HG03108 (cell line): ENCODE measurements around the gene ZNF281.
"Not testable (repeated sequence)": the region's sequence is repeated elsewhere in the genome, so short reads cannot be mapped to it uniquely, and the experiment has no call there.

Experiments
- ATAC-seq: cut with Tn5 transposase; IDR thresholded peaks from one replicate; pipeline ENCODE4 v1.9.1; 2021; ENCODE audit warnings: moderate library complexity; ENCODE audit not compliant: unreplicated experiment

ZNF281 gene, protein sequence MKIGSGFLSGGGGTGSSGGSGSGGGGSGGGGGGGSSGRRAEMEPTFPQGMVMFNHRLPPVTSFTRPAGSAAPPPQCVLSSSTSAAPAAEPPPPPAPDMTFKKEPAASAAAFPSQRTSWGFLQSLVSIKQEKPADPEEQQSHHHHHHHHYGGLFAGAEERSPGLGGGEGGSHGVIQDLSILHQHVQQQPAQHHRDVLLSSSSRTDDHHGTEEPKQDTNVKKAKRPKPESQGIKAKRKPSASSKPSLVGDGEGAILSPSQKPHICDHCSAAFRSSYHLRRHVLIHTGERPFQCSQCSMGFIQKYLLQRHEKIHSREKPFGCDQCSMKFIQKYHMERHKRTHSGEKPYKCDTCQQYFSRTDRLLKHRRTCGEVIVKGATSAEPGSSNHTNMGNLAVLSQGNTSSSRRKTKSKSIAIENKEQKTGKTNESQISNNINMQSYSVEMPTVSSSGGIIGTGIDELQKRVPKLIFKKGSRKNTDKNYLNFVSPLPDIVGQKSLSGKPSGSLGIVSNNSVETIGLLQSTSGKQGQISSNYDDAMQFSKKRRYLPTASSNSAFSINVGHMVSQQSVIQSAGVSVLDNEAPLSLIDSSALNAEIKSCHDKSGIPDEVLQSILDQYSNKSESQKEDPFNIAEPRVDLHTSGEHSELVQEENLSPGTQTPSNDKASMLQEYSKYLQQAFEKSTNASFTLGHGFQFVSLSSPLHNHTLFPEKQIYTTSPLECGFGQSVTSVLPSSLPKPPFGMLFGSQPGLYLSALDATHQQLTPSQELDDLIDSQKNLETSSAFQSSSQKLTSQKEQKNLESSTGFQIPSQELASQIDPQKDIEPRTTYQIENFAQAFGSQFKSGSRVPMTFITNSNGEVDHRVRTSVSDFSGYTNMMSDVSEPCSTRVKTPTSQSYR

DNA sequence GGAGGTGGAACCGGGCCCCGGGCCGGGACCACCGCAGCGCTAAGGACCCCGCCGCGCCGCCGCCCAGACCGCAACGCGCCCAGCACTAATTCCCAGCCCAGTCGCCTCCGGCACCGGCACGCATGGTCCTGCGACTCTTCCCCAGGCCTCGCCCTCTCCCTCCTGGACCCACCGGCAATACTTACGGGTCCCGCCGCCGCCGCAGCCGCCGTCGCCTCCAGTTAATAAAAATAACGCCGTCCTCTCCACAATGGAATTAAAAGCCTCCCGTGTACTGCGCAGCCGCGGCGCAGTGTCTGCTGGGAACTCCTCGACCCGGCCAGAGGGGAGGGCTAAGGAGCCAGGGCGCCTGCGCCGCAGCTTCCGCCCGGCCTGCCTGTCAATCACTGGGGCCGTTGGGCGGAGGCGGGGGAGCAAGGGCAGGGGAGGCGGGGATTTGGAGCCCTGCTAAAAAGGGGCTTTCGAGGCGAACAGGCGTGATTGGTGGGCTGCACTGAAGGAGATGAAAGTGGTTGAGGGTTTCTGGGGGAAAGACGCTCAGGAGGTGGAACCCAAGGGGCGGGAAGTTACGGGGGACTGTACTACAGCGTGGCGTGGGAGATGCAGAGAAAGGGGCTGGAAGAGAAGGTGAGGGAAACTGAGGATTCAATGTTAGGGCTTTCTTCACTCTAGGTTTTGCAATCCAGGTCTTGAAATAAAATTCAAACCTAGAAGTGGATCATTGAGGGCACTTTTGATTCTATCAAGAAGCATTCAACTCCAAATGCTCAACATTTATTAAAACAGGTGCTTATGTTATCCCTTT is at the start of gene ZNF281:
Gene ZNF281, minus strand, starts transcription at position 276 of the 805 bp plus-strand sequence. CDS start 331 bp downstream, outside the sequence.
- peak; percentile 95 for ATAC-seq

DNA sequence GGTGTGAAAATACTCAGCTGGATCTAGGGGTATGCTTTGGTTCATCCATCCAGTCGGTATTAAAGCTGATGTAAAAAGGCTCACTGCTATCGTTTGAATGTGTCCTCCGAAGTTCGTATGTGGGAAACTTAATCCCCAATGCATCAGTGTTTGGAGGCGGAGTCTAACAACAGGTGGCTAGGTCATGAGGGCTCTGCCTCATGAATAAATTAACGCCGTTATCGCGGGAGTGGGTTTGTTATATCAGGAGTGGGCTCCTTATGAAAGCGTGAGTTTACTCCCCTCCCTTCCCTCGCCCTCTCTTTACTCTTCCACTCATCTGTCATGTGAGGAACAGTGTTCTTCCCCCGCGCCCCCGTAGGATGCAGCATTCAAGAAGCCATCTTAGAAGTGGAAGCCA is 48.9 kb upstream of the ZNF281 start:
- ATAC-seq, result no peak

DNA sequence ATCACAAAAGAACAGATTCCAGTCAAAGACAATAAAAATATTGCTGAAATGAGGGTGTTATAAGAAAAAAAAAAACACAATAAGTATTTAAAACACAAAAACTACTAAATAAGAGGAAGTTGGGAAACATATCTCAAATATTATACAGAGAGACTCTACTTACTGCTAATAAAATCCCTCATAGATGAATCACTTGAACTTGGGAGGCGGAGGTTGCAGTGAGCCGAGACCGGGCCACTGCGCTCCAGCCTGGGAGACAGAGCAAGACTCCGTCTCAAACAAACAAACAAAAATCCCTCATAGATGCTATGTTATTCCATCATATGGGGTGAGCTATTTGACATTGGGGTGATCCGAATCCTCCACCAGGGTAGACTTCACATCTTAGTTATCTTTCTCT is 48.0 kb upstream of the ZNF281 start:
- no peak for ATAC-seq

DNA sequence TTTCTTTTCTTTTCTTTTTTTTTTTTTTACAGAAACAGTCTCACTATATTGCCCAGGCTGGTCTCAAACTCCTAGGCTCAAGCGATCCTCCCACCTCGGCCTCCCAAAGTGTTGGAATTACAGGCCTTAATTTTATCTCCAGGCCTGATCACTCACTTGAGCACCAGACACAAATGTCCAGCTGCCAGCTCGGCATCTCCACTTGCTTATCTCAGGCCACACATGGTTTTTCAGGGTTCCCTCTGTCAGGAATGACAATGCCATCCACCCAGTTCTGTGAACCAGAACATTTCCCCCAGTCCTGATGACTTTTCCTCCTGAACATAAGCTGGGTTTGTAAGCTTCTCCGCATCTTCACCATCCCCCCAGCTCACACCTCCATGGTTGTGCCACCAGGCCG is 44.6 kb upstream of the ZNF281 start:
- ATAC-seq, result no peak

DNA sequence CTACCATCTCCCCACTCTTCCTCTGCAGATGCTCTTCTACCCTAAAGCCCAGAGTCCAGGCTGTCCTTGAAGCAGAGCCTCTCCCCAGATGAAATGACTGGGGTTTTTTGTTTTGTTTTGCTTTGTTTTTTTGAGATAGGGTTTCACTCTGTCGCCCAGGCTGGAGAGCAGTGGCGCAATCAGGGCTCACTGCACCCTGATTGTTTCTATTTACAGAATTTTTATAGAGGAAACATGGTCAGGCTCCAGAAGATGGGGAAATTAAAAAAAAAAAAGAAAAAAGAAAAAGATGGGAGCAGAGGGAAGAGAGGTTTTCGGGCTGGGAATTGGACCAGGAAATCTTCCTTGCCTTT is 43.7 kb upstream of the ZNF281 start:
- no peak for ATAC-seq

DNA sequence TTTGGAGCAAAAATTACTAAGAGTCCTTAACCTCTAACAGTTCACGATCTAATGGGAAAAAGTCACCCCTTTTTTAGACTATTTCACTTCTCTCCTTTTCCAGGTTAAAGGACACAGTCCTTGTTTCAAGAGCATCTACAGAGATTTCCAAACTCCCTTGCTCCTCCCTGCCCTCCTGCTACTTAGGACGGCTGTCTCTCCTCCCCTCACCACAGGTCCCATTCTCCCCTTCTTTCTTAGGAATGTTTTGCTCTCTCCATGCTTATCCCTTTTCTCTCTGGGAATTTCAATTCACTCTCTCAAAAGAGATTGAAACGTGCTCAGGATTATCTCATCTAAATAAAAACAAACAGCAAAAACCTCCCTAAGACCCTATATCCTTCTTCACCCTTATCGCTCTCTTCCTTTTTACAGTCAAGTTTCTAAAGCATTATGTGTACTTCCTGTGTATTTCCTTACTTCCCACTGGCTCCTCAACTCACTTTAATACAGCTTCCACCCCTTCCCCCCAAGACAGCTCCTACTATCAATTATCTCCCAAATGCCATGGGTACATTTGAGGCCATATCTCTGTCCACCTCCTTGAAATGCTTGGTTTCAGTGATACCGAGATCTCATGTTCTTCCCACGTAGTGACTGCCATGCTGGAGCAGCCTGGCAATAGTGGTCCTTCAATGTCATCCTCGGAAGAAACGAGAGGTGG is 43.2 kb upstream of the ZNF281 start:
- no peak for ATAC-seq

DNA sequence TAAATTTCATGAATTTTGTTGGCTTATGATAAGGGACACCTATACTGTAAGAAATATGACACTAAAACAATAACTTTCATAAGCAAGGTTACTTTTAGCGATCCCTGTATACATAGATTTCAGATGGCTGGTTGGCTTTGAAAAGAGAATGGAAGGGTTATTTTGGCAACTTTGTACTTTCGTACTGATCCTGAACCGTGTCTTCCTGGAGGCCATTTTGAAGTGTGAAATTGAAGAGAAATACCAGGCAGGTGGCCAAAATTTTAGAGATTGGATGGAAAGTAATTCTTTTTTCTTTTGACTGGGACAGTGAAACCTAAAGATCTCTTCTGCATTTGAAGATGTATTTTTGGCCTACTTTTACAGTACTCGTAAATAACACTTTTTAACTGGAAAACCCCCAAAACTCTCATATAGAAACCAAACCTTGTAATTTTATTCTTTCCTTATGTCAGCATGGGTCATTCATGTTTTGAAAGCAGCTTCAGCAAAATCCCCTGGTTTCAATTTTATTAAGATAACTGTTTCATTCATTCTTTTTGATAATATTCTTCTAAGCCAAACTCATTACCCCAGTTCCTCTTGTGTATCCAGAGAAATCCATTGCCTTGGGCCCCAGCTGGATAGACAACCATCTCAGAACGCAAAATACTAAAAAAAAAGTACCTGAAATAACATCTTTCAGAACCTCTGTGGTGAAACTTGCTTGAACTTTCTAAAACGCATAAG is 38.4 kb upstream of the ZNF281 start:
- ATAC-seq, result peak; percentile 92

DNA sequence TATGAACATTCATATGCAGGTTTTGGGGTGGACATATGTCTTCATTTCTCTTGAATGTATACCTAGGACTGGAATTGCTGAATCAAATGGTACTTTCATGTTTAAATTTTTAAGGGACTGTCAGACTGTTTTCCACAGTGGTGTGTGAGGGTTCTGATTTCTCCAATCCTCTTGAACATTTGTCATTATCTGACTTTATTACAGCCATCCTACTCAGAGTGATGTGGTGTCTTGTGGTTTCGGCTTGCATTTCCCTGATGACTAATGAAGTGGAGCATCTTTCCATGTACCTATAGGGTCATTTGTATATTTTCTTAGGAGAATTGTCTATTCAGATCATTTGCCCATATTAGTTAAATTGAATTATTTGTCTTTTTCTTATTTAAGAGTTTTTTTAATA is 35.4 kb upstream of the ZNF281 start:
- no peak for ATAC-seq

DNA sequence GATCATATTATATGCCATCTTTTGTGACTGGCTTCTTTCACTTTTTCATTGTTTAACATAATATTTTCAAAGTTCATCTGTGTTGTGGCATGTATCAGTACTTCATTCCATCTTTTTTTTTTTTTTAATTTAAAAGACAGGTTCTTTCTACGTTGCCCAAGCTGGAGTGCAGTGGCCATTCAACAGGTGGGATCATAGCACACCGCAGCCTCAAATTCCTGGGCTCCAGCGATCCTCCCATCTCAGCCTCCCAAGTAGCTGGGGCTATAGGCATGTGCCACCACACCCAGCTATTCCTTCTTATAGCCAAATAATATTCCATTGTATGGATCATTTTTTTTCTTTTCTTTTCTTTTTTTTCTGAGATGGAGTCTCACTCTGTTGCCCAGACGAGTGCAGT is 34.6 kb upstream of the ZNF281 start:
- ATAC-seq, result no peak

DNA sequence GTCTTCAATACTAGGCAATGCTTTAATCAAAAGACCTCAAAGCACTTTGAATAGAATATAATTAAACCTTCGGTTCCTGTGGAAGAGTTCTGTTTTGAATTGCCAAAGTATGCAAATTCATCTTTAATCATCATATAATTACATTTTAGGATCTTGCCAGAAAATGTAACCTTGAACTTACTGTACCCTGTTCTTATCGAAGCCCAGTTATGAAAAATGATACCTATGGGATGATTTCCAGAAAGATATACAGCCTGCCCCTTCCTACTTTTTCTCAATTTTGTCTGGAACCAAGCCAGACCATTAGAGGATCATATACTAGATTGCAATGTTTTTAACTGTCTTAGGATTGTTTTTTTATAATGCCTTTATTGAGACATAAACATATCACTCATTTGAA is 34.0 kb upstream of the ZNF281 start:
- ATAC-seq, result no peak

DNA sequence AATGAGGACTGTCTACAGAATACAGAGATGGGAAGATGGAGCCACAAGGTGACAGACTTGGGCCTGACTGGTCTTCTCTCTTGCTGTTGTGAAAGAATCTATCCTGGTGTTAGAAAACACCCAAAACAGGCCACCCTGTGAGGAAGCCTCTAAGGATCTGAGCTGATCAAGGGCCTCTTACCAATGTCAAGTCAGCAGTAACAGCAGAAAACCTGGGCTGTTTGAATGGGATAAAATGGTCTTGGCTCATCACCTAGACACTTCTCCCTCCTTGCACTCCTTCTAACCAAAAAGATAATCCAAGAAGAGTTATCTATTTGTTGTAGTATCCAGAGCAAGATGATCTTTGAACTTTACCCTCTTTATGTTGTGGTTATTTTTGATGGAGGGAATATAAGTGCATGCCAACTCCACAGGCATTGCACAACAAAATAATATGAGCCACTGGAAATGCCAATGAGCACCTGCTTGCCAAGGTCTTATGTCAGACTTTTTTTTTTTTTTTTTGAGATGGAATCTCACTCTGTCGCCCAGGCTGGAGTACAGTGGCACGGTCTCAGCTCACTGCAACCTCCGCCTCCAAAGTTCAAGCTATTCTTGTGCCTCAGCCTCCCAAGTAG is 32.8 kb upstream of the ZNF281 start:
- ATAC-seq, result no peak

DNA sequence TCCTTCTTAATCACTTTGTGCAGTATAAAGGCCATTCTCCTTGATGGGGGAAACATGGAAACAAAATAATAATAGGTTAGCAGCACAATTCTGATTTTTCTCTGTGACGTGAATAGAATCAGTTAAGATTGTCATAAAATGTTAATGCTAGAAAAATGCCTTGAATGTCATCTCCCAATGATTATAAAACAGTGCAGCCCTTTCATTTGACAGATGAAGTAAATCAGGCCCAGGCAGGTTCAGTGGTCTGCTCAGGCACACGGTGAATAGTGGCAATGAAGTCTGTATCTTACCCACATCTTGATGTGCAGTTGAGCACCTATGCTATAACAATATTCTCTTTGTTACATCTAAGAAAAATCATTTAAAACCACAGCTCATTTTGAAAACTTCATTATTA is 32.2 kb upstream of the ZNF281 start:
- ATAC-seq, result no peak

DNA sequence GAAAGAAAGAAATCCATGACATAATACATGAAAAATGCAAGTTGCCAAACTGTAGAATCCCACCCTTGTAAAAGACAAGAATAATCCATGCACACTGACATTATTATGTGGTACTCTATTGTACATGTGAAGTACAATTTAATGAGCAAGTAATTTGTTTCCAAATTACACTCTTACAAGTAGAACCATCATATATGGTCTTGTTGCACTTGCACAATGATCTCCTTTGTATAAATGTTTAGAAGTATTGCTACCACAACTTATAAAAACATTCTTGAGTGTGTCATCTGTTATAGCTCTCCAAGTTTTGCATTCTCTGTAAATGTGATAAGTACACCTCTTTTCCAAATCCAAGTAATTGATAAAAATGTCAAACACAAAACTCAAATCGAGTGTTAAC is 29.1 kb upstream of the ZNF281 start:
- no peak for ATAC-seq

DNA sequence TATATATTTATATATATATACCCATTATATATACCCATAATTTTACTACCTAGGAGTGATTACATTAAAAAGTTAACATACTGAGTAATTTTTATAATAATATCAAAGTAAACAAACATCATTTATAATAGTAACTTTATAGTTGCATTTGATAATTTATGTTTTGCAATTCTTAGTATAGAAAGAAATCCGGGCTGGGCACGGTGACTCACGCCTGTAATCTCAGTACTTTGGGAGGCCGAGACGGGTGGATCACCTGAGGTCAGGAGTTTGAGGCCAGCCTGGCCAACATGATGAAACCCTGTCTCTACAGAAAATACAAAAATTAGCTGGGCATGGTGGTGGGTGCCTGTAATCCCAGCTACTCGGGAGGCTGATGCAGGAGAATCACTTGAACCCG is 28.6 kb upstream of the ZNF281 start:
- ATAC-seq, result not testable (repeated sequence)

DNA sequence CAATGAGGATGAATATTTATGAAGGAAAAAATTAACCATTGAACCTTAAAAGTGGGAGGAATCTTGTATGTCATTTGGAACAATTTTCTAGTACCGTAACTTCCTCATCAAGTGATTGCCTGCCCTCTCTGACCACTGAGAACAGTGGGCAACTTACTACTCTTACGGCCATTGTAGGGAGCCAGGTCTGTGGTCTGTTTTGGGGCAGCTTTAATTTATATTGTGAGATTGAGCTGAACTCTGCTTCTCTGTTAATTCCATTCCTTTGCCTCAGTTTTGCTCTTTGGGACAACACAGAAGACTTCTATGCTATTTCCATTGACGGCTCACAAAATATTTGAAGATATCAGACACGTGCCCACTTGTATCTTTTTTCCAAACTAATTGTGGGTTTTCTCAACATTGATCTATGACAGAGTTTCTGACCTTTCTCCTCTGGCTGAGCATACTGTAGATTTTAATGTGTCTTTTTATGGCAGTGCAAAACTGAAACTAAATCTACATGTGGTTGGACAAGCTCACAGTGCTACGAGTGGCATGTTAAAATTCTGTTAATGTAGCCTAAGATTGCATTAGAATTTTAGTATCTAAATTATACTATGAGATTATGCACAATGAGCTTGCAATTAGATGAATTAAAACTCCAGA is 27.8 kb upstream of the ZNF281 start:
- no peak for ATAC-seq

DNA sequence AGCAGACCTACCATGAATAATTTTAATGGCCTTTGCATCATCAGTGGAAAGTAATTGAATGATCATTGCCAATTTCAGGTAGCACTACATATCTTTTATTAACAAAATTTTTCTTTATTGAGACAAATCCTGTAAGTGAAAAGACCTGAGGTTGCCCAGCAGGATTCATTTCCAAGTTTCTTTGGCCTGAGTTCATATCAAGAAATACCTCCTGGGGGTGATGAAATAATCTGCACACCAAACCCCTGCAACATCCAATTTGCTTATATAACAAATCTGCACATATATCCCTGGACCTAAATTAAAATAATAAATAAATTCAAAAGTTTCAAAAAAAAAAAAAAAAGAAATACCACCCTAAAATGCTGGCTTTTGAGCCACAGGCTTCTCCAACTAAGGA is 27.3 kb upstream of the ZNF281 start:
- no peak for ATAC-seq

DNA sequence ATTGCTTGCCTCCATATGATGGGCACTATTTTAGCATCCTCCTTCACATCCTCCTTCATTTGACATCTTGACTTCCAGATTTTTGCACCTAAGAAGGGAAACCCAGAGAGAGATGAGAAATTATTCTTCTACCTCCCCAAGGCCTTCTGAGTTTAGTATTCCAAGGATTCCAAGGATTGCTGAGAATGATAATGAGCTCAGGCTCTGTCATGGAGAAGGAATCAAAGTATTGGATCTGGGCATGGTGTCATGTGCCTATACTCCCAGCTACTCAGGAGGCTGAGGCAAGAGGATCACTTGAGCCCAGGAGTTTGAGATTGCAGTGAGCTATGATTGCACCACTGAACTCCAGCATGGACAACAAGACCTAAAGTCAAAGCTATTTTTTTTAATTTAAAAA is 26.6 kb upstream of the ZNF281 start:
- ATAC-seq, result no peak

DNA sequence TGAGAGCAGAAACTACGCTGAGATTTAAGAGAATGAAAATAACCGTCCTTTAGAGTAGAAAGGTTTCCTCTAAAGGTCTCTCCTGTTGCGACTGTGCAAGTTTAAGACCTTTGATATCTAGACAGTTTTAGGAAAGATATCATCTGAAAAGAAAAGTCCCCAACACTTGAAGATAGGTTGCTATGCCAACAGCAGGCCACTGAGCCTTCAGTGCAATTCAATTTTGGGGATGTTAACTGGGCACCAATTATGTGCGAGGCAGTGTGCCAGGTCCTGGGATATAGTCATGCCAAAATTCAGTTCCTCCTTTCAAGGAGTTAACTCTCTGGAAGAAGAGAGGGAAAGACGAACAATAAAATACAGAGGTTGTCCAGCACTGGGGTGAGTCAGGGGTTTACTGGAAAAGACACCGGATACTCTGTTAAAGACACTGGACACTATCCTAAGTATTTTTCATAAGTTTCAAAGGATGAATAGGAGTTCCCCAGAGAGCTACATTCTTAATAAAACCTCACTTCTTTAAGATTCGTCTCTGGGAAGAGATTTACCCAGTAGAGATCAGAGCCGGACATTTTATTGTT is 25.5 kb upstream of the ZNF281 start:
- ATAC-seq, result no peak

DNA sequence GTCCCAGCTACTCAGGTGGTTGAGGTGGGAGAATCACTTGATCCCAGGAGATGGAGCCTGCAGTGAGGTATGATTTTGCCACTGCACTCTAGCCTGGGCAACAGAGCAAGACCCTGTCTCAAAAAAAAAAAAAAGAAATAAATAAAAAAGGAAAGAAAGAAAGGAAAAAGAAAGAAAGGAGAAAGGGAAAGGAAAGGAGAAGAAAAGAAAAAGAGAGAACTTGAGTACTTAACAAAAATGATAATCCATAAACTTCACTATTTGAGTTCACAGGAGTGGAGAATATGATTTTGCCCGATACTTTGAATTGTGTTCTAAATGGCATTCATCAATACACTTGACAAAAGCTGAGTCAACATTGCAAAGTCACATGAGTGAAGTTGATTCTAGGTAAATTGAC is 23.8 kb upstream of the ZNF281 start:
- no peak for ATAC-seq
